HEK293 (cell line): ENCODE measurements around the gene DEAF1.

Experiments used
- CTCF ChIP-seq: fragments of 450-650 bp; formaldehyde crosslinking; IDR thresholded peaks from 2 replicates; pipeline ENCODE4 v1.5.1; 2016; ENCODE audit warnings: missing biosample characterization, missing genetic modification characterization
- ZNF302 ChIP-seq: fragments of 450-650 bp; formaldehyde crosslinking; IDR thresholded peaks from 2 replicates; pipeline ENCODE4 v1.5.1; 2016; ENCODE audit warnings: missing biosample characterization, missing genetic modification characterization, low read depth
- ZNF311 ChIP-seq: fragments of 450-650 bp; formaldehyde crosslinking; IDR thresholded peaks from 2 replicates; pipeline ENCODE4 v1.5.1; 2017; ENCODE audit warnings: missing biosample characterization, missing genetic modification characterization, borderline replicate concordance
- ZNF398 ChIP-seq: fragments of 450-650 bp; formaldehyde crosslinking; IDR thresholded peaks from 2 replicates; pipeline ENCODE4 v1.5.1; 2017; ENCODE audit warnings: missing biosample characterization, missing genetic modification characterization
- ZNF624 ChIP-seq: fragments of 450-650 bp; formaldehyde crosslinking; IDR thresholded peaks from 2 replicates; pipeline ENCODE4 v1.5.1; 2017; ENCODE audit warnings: missing biosample characterization, missing genetic modification characterization

- TF ChIP-seq ZNF311 (tag by site-specific recombination) = no peak
- no peak for TF ChIP-seq CTCF (tag by site-specific recombination)
- no peak for TF ChIP-seq ZNF302
- TF ChIP-seq ZNF398 (tag by site-specific recombination) = no peak
- no peak for TF ChIP-seq ZNF624
Observed at GRCh38 chr11:737366-737765, 42.3 kb upstream of the DEAF1 start.
